HG03354 (cell line): ENCODE measurements around the gene TANGO2.
"Not testable (repeated sequence)": the region's sequence is repeated elsewhere in the genome, so short reads cannot be mapped to it uniquely, and the experiment has no call there.

Experiments
- ATAC-seq: cut with Tn5 transposase; IDR thresholded peaks from one replicate; pipeline ENCODE4 v1.9.1; 2021; ENCODE audit warnings: mild to moderate bottlenecking; ENCODE audit not compliant: unreplicated experiment, poor library complexity, severe bottlenecking

Gene TANGO2

GRCh38 chr22:20056696-20057386 is 35.9 kb downstream of the TANGO2 start:
- ATAC-seq, result no peak

GRCh38 chr22:20057596-20058268 is 36.8 kb downstream of the TANGO2 start:
- no peak for ATAC-seq

GRCh38 chr22:20058989-20059770 is 38.3 kb downstream of the TANGO2 start:
- no peak for ATAC-seq

GRCh38 chr22:20060700-20061480 is 40.0 kb downstream of the TANGO2 start:
- ATAC-seq, result no peak

GRCh38 chr22:20061481-20061861 is 40.6 kb downstream of the TANGO2 start:
- no peak for ATAC-seq

GRCh38 chr22:20062043-20062765 is 41.3 kb downstream of the TANGO2 start:
- no peak for ATAC-seq

GRCh38 chr22:20062766-20063083 is 41.8 kb downstream of the TANGO2 start:
- ATAC-seq, result no peak

GRCh38 chr22:20063271-20064139 is 42.6 kb downstream of the TANGO2 start:
- ATAC-seq, result no peak

- ATAC-seq, result no peak
These were observed 43.2 kb downstream of the TANGO2 start for GRCh38 chr22:20064140-20064480.

- ATAC-seq, result no peak
These were observed 43.8 kb downstream of the TANGO2 start for GRCh38 chr22:20064545-20065262.

- no peak for ATAC-seq
These were observed 45.1 kb downstream of the TANGO2 start for GRCh38 chr22:20065896-20066616.

GRCh38 chr22:20066617-20067383 is 45.9 kb downstream of the TANGO2 start:
- ATAC-seq, result no peak

- not testable (repeated sequence) for ATAC-seq
These were observed 46.4 kb downstream of the TANGO2 start for GRCh38 chr22:20067384-20067682.

- ATAC-seq, result no peak
These were observed 47.7 kb downstream of the TANGO2 start for GRCh38 chr22:20068640-20069039.

- no peak for ATAC-seq
These were observed 48.6 kb downstream of the TANGO2 start for GRCh38 chr22:20069331-20070042.

GRCh38 chr22:20071524-20071972 is 50.6 kb downstream of the TANGO2 start:
- ATAC-seq, result no peak
